Erythroblast (primary cell): ENCODE measurements around the gene HSF4.

ENCODE experiments used
- GATA1 ChIP-seq: IDR thresholded peaks from 2 replicates; pipeline ENCODE4 v1.6.1; 2011; ENCODE audit warnings: low read depth, mild to moderate bottlenecking, control low read depth, low read length, moderate library complexity
- POLR2A ChIP-seq: IDR thresholded peaks from 2 replicates; pipeline ENCODE4 v1.6.1; 2011; ENCODE audit warnings: mild to moderate bottlenecking, low read length

GRCh38 chr16:67184453-67184994 is 20.0 kb downstream of the HSF4 start:
- TF ChIP-seq POLR2A (no peak), GATA1 (no peak)
